Fibroblast of lung (primary cell): ENCODE measurements around the gene ROBO3. TPM values are rescaled to one million over a fixed set of nuclear protein-coding genes. Genes with fewer than 3 reads are reported as not detected.

Source experiments
- DNase-seq, 2 donors: peaks; one replicate each; pipeline versions ENCODE4 v3.0.0 to v3.0.0-alpha.2; 2010; ENCODE audit warnings: low read depth in 2 of 2
- H2AFZ ChIP-seq: 2 replicates; pipeline ENCODE4 v1.5.1; 2012; ENCODE audit warnings: low read length, control low read depth, inconsistent platforms
- H3K27ac ChIP-seq: 2 replicates; pipeline ENCODE4 v1.5.1; 2011; ENCODE audit warnings: low read length, control low read depth; ENCODE audit not compliant: insufficient read depth
- H3K27me3 ChIP-seq: 2 replicates; pipeline ENCODE4 v1.5.1; 2011; ENCODE audit warnings: mild to moderate bottlenecking, low read length; ENCODE audit not compliant: control insufficient read depth, insufficient read depth
- H3K36me3 ChIP-seq: 2 replicates; pipeline ENCODE4 v1.5.1; 2011; ENCODE audit warnings: low read length; ENCODE audit not compliant: control insufficient read depth, insufficient read depth
- H3K4me1 ChIP-seq: 2 replicates; pipeline ENCODE4 v1.5.1; 2011; ENCODE audit warnings: low read length; ENCODE audit not compliant: control insufficient read depth, insufficient read depth; ENCODE audit errors: extremely low read depth
- H3K4me2 ChIP-seq: 2 replicates; pipeline ENCODE4 v1.5.1; 2011; ENCODE audit warnings: low read length, control low read depth; ENCODE audit not compliant: insufficient read depth; ENCODE audit errors: extremely low read depth
- H3K4me3 ChIP-seq, 4 experiments: fragments of 200-600 bp in 1 of 4; sonication (generic) in 1 of 4; replicated peaks in 1 of 4; 2 replicates each; pipeline ENCODE4 v1.5.1; 2011 to 2016; ENCODE audit warnings: low read length in 4 of 4, low read depth in 3 of 4, mild to moderate bottlenecking in 3 of 4, control low read depth in 2 of 4, inconsistent platforms in 1 of 4, mixed read lengths in 1 of 4; ENCODE audit not compliant: insufficient read depth in 1 of 4; ENCODE audit errors: control extremely low read depth in 1 of 4
- H3K79me2 ChIP-seq: 2 replicates; pipeline ENCODE4 v1.5.1; 2012; ENCODE audit warnings: mild to moderate bottlenecking, low read length, inconsistent platforms; ENCODE audit not compliant: control insufficient read depth, insufficient read depth
- H3K9ac ChIP-seq: 2 replicates; pipeline ENCODE4 v1.5.1; 2011; ENCODE audit warnings: mild to moderate bottlenecking, low read length, control low read depth; ENCODE audit not compliant: insufficient read depth
- H3K9me3 ChIP-seq: 2 replicates; pipeline ENCODE4 v1.5.1; 2012; ENCODE audit warnings: low read depth, low read length; ENCODE audit not compliant: control insufficient read depth, insufficient read depth
- H4K20me1 ChIP-seq: 2 replicates; pipeline ENCODE4 v1.5.1; 2011; ENCODE audit warnings: low read length; ENCODE audit not compliant: control insufficient read depth, insufficient read depth; ENCODE audit errors: extremely low read depth
- EZH2 ChIP-seq: IDR thresholded peaks from 2 replicates; pipeline ENCODE4 v1.5.1; 2012; ENCODE audit warnings: low read length, control low read depth, mild to moderate bottlenecking; ENCODE audit errors: missing control alignments
- polyA plus RNA-seq, 2 donors: library from polyadenylated mRNA; depleted of rRNA in 1 of 2; stranded (reverse) in 1 of 2; unstranded in 1 of 2; fragments of >200 nt; gene quantifications; 2 replicates each; pipeline ENCODE4 v1.2.1, GENCODE V29; 2011 to 2012; ENCODE audit warnings: missing spikeins in 1 of 2
- total RNA-seq: library from RNA; depleted of rRNA; stranded (reverse); fragments of >200 nt; gene quantifications from 2 replicates; pipeline ENCODE4 v1.2.1, GENCODE V29; 2014
- TF ChIP-seq, protein P1 (sequence below), 2 donors: IDR thresholded peaks in 1 of 2; conservative IDR thresholded peaks in 1 of 2; 1 replicate in 1 of 2; 2 replicates in 1 of 2; pipeline ENCODE4 v1.5.1; 2011 to 2012; ENCODE audit warnings: low read length in 2 of 2, control low read depth in 1 of 2, inconsistent platforms in 1 of 2, low read depth in 1 of 2, mild to moderate bottlenecking in 1 of 2

ROBO3 gene
- total and polyA plus RNA-seq, 2 donors (not counting 1 experiment from before 2014, with no cell fraction given) = 7.2 to 25.4 TPM

DNA sequence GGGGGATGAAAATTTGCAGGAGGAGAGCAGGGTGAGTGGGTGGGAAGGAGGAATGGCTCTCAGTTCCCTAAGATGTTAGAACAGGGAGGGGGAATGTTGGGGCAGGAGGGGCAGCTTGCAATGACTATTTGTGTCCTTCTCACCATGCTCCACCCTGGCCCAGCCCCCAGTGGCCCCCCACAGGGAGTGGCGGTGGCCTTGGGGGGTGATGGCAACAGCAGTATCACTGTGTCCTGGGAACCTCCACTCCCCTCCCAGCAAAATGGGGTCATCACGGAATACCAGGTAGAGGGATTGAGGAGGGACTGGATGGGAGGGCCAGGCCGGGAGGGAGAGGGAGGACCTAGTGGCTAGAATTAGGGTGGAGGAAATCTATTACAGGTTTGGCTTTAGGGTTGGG lies 10.2 kb downstream of the ROBO3 start:
- no peak for TF ChIP-seq EZH2
- TF ChIP-seq, protein P1, sequence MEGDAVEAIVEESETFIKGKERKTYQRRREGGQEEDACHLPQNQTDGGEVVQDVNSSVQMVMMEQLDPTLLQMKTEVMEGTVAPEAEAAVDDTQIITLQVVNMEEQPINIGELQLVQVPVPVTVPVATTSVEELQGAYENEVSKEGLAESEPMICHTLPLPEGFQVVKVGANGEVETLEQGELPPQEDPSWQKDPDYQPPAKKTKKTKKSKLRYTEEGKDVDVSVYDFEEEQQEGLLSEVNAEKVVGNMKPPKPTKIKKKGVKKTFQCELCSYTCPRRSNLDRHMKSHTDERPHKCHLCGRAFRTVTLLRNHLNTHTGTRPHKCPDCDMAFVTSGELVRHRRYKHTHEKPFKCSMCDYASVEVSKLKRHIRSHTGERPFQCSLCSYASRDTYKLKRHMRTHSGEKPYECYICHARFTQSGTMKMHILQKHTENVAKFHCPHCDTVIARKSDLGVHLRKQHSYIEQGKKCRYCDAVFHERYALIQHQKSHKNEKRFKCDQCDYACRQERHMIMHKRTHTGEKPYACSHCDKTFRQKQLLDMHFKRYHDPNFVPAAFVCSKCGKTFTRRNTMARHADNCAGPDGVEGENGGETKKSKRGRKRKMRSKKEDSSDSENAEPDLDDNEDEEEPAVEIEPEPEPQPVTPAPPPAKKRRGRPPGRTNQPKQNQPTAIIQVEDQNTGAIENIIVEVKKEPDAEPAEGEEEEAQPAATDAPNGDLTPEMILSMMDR (conservative IDR thresholded peaks at IDR 0.05 in 1 of 2, IDR thresholded peaks at IDR 0.05 in 1 of 2; ENCODE audit: low read depth in 1 of 2, low read length in 2 of 2) = no peak
- Histone ChIP-seq H3K27me3 (peaks cover 22% of the 10 kb centered on the region), H3K36me3 (no peaks in the 10 kb centered on the region), H3K9me3 (no peaks in the 10 kb centered on the region), H3K4me2 (peak overlapping the region; percentile 23), H2AFZ (no peak overlapping the region), H3K4me3 (peak overlapping the region in 2 of 4 experiments; percentile 51 to 66), H3K79me2 (no peaks in the 10 kb centered on the region), H4K20me1 (no peaks in the 10 kb centered on the region), H3K27ac (no peak overlapping the region), H3K9ac (no peak overlapping the region), H3K4me1 (peaks cover 2% of the 10 kb centered on the region)
- DNase-seq = no peak

DNA sequence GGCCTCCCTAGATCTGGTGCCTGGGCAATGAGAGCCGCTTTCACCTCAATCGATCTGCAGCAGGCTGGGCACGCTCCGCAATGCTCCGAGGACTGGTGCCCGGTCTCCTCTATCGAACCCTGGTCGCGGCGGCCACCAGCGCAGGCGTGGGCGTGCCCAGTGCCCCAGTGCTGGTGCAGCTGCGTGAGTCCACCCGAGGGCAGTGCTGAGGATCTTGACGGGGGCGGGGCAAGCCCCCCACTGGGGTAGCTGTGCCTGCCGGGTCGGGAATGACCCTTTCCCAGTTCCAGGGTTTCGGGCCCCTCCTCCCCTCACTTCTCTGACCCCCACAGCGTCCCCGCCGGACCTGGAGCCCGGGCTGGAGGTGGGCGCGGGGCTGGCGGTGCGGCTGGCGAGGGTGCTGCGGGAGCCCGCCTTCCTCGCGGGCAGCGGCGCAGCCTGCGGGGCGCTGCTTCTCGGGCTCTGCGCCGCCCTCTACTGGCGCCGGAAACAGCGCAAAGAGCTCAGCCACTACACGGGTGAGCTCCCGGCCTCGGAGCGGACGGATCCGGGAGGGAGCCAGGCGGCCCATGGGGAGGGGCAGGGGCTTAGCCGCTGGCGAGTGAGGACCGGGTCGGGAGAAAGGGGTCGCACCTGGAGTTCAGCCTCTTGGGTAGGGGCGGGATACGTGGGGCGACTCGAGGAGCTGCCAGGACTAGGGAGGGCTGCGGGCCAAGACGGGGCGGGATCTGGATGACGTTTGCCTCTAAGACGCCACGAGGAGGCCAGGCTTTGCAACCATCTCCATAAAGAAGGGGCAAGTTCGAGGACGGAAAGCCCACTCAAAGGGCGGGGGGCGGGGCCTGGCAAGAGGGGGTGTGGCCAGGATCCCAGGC lies 10.9 kb downstream of the ROBO3 start:
- H3K27ac ChIP-seq = peak overlapping the region; percentile 98
- H3K4me1 ChIP-seq = peaks cover 2% of the 10 kb centered on the region
- peak overlapping the region; percentile 97 for H3K4me2 ChIP-seq
- no peaks in the 10 kb centered on the region for H4K20me1 ChIP-seq
- DNase-seq = peak; percentile 94 to 97
- H3K27me3 ChIP-seq = peaks cover 18% of the 10 kb centered on the region
- H3K4me3 ChIP-seq = peak overlapping the region; percentile 59 to 68 (median 66)
- no peaks in the 10 kb centered on the region for H3K9me3 ChIP-seq
- no peaks in the 10 kb centered on the region for H3K36me3 ChIP-seq
- TF ChIP-seq EZH2 = no peak
- TF ChIP-seq, protein P1 (conservative IDR thresholded peaks at IDR 0.05 in 1 of 2, IDR thresholded peaks at IDR 0.05 in 1 of 2; ENCODE audit: low read depth in 1 of 2, low read length in 2 of 2) = peak; percentile 41 to 57
- H3K79me2 ChIP-seq = no peaks in the 10 kb centered on the region
- peak overlapping the region; percentile 92 for H2AFZ ChIP-seq
- H3K9ac ChIP-seq = peak overlapping the region; percentile 96

DNA sequence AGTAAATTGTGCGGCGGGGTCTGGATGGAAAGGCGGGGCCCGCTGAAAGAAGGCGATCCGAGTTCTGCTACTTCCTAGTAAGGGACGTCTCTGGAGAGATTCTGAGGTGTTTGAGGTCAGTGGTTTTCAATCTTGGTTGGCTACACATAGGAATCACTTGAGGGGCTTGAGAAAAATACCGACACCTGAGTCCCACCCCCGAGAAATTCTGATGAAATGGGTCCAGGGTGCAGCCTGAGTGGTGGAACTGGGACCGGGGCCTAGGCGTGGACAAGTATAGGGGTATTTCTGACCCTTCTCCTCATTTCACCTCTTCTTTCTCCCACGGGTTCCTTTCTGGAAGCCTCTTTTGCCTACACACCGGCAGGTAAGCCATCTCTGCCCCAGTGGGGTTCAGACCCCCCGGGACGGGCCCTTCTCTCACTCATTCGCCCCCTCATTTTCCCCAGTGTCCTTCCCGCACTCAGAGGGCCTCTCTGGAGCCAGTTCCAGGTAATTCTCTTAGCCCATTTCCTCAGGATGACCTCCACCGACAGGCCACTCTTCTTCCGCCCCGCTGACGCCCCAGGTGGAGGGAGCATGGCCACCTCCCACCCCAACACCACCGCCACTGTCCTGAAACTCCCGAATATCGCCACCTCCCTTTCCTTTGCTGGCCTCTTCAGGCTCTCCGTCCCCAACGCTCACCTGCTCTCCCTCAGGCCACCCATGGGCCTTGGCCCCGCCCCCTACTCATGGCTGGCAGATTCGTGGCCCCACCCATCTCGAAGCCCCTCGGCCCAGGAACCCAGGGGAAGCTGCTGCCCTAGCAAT lies 11.8 kb downstream of the ROBO3 start:
- DNase-seq = no peak

More for the DNA sequence above, 11.8 kb downstream of the ROBO3 start:
- Histone ChIP-seq H2AFZ (peak overlapping the region; percentile 49), H3K9ac (peak overlapping the region; percentile 96), H3K4me1 (peaks cover 2% of the 10 kb centered on the region), H3K79me2 (no peaks in the 10 kb centered on the region), H3K27me3 (peaks cover 13% of the 10 kb centered on the region), H3K9me3 (no peaks in the 10 kb centered on the region), H3K36me3 (no peaks in the 10 kb centered on the region), H4K20me1 (no peaks in the 10 kb centered on the region), H3K4me2 (peak overlapping the region; percentile 66), H3K4me3 (peak overlapping the region; percentile 59 to 68 (median 66)), H3K27ac (peak overlapping the region; percentile 98)
- TF ChIP-seq, protein P1 (conservative IDR thresholded peaks at IDR 0.05 in 1 of 2, IDR thresholded peaks at IDR 0.05 in 1 of 2; ENCODE audit: low read depth in 1 of 2, low read length in 2 of 2) = no peak
- no peak for TF ChIP-seq EZH2
